ENCODE data around the gene PDF.
A peak's percentile ranks its signal among the peaks of the same experiment; 100 is the strongest.
"Not testable (repeated sequence)": the region's sequence is repeated elsewhere in the genome, so short reads cannot be mapped to it uniquely, and the experiment has no call there.

The PDF gene

GRCh38 chr16:69316595-69317034, 13.8 kb downstream of the PDF start:
- no peak for DNase-seq (ENCODE audit: low read depth, low spot score)

DNA sequence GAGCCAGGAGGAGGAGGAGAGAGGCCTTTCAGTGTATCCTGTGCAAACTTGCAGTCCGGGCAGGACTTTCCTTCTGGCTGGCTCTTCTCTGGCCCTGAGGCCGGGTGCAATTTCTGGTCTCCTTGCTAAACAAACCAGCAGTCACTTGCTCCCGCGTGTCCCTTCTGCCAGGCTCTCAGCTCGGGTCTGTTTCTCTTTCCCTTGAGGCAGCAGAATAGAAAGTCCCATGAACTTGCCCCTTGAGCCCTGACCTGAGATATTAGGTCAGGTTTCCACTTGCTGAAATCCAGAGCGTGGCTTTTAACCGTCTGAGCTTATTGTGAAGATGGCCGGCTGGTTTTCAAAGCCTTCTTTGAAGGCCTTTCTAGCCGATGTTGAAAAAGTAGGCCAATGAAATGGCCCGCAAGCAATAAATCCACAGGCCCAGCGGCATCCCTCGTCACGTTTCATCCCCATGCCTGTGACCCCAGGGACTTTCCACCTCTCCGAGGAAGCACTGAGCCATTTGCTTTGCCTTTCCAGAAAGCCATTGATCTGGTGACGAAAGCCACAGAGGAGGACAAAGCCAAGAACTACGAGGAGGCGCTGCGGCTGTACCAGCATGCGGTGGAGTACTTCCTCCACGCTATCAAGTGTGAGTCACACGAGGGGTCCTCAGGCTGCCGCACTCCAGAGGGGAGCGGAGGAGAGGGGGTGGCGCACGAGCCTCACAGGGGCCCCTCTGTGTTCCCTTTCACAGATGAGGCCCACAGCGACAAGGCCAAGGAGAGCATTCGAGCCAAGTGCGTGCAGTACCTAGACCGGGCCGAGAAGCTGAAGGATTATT, 14.7 kb downstream of the PDF start:
- no peak for DNase-seq (ENCODE audit: low read depth, low spot score)

DNA sequence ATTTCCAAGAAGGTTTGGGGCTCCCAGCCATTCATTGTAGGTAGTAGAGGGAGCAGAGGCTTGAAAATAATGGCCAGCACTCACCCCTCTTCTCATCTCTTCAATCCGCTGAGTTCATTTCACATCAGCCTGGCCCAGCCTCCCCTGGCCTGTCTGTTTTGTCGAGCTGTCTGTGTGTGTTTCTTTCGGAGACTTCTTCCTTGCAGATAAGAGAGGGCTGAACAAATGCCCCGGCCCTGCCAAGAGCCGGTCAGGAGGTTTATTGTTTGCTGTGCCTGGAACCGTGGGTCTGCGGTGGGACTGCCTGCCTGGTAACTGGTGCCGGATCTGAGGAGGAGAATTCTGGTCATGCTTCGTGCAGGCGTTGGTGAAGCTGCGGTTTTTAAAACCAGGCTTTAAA, 15.9 kb downstream of the PDF start:
- DNase-seq (ENCODE audit: low read depth, low spot score): no peak

- no peak for DNase-seq (ENCODE audit: low read depth, low spot score)
These were observed 16.9 kb downstream of the PDF start for GRCh38 chr16:69313469-69313868.

DNA sequence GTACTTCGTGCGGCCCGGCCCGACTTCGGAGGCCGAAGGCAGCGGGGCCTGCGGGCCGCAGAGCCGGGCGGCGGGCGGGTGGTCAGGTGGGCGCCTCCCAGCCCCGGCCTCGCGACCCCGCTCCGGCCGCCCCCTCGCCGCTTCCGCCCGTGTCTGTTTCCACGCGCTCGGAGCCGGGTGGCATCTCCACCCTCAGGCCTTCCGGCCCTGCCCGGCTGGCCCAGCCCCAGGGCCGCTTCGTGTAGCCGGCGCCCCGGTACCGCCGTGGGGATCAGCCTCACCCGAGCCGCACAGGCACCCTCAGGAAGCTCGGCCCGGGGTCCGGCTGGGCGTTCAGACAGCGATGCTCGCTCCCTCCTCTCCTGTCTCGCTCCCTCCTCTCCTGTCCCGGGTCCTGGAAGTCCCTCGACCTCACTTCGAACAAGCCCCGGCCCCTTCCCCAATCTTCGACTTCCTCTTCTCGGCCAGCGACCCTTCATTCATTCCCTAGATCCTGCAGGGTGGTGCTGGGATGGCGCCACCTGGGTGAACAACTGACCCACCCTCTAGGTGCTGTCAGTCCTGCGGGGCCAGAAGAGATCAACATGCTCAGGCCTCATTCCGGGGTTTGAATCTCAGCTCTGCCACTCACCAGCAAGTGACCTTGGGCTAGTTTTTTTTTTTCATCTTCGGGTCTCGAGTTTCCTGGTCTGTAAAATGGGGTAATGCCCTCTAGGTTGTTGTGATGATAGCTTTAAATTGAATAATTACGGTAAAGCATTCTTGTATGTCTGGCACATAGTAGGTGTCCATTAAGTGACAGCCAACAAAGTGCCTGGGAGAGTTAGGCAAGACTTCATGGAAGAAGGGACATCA, 18.6 kb downstream of the PDF start:
- no peak for DNase-seq (ENCODE audit: low read depth, low spot score)

- peak; percentile 91 for DNase-seq (ENCODE audit: low read depth, low spot score)
These were observed 19.5 kb downstream of the PDF start, which contains the start of gene VPS4A for GRCh38 chr16:69310653-69311532. VPS4A (plus strand) TSS chr16:69311350; CDS start chr16:69311512, 162 bp downstream.

DNA sequence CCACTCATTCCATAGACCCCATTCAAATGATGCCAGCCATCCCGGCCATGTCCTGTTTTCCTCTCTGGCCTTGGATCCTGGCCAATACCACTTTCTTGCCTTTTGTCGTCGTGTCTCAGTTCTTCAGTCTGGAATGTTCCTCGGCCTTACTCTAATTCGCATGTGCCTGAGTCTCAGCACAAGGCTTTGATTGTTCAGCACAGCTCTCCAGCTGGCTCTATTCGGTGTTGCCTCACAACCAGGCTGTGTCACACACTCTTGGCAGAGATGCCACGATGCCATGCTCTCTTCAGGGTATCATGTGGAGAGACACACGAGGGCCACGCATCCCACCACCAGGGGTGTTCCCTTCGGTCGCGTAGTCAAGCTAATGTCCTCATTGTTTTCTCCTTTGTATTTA, 21.1 kb downstream of the PDF start:
- no peak for DNase-seq (ENCODE audit: low read depth, low spot score)

- no peak for DNase-seq (ENCODE audit: low read depth, low spot score)
These were observed 22.5 kb downstream of the PDF start for GRCh38 chr16:69307856-69308255.

DNA sequence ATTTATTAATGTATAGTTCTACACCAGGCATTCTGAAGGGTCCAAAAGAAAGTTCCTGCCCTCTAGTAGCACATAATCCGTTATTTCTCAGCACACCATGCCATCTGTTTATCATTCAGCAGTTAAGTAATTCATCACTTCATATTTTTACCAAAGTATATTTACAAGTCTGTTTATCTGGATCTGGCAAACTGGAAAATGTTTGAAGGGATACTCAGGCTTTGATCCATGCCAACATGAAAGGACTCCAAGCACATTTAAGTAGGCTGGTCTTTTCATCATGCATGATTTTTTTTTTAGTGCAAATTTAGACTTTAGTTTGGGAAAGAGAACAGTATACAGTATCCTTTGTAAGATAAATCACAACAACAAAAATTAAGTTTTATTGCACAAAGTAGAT, 23.3 kb downstream of the PDF start:
- DNase-seq (ENCODE audit: low read depth, low spot score): no peak

DNA sequence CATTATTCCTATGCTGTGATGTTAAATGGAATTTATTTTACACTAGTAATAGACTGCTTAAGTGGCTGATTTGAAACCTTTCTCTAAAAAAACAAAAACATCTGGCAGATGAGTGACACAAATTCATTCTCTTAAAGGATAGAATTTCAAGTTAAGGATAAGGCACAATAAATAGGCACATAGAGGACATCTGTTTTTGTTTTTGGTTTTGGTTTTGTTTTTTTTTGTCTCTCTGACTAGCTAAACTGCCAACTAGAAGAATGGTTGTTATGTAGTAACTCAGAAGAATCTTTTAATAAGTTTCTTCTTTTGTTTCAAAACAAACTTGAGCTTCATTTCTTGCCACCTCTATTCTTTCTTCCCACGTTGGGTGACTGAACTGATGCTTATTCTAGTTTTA, 24.4 kb downstream of the PDF start:
- no peak for DNase-seq (ENCODE audit: low read depth, low spot score)

GRCh38 chr16:69302301-69302700, 28.1 kb downstream of the PDF start:
- DNase-seq (ENCODE audit: low read depth, low spot score): no peak

GRCh38 chr16:69301861-69302260, 28.5 kb downstream of the PDF start:
- DNase-seq (ENCODE audit: low read depth, low spot score): no peak

GRCh38 chr16:69301187-69301586, 29.2 kb downstream of the PDF start:
- DNase-seq (ENCODE audit: low read depth, low spot score): no peak

DNA sequence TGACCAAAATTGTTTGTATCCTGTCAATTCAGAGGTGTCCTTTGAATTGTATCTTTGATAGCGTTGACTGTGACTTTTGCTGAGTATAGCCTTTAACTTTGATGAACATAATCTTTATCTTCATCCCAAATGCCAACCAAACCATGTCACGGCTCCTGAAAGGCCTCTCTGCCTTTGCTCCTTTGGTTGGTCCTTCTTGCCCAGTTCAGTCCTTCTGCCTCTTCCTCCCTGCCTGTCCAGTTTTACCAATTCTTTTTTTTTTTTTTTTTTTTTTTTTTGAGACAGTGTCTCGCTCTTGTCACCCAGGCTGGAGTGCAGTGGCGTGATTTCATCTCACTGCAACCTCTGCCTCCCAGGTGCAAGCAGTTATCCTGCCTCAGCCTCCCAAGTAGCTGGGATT, 32.1 kb downstream of the PDF start:
- DNase-seq (ENCODE audit: low read depth, low spot score): no peak

DNA sequence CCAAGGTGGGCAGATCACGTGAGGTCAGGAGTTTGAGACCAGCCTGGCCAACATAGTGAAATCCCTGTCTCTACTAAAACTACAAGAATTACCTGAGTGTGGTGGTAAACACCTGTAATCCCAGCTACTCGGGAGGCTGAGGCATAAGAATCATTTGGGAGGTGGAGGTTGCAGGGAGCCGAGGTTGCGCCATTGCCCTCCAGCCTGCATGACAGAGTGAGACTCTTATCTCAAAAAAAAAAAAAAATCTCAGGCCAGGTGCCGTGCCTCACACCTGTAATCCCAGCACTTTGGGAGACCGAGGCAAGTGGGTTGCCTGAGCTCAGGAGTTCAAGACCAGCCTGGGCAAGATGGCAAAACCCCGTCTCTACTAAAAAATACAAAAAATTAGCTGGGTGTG, 33.6 kb downstream of the PDF start:
- not testable (repeated sequence) for DNase-seq (ENCODE audit: low read depth, low spot score)

- DNase-seq (ENCODE audit: low read depth, low spot score): no peak
These were observed 36.3 kb downstream of the PDF start for GRCh38 chr16:69294051-69294450.

DNA sequence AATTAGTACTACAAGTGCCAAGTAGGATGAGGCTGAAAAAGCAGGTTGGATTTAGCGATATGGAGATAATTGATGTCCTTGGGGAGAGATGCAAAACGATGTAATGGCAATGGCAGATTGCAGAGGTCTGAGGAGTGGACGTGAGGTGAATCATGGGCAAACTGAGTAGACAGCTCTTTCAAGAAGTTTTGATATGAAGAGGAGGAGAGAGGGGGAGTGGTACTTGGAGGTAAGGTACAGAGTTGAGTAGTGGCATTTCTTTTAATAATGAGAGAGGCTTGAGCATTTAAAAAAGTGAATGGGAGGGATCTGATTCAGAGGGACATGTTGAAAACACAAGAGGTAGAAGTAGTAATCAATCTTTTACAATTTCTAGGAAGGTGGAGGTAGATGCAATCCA, 37.0 kb downstream of the PDF start:
- DNase-seq (ENCODE audit: low read depth, low spot score): no peak

- DNase-seq (ENCODE audit: low read depth, low spot score): not testable (repeated sequence)
These were observed 38.7 kb downstream of the PDF start for GRCh38 chr16:69291657-69292056.

- peak; percentile 62 for DNase-seq (ENCODE audit: low read depth, low spot score)
These were observed 43.3 kb downstream of the PDF start for GRCh38 chr16:69286941-69287713.

DNA sequence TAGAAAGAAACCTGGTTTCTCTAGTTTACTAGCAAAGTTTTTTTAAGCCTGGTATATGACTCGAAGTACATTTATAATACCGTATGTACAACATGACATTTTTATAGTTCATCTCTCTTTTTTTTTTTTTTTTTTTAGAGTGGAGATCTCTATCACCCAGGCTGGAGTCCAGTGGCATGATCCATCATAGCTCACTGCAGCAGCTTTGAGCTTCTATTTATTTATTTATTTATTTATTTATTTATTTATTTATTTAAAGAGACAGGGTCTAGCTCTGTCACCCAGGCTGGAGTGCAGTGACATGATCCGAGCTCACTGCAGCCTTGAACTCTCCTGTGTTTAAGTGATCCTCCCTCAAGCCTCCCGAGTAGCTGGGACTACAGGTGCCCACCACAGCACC, 45.1 kb downstream of the PDF start:
- no peak for DNase-seq (ENCODE audit: low read depth, low spot score)

DNA sequence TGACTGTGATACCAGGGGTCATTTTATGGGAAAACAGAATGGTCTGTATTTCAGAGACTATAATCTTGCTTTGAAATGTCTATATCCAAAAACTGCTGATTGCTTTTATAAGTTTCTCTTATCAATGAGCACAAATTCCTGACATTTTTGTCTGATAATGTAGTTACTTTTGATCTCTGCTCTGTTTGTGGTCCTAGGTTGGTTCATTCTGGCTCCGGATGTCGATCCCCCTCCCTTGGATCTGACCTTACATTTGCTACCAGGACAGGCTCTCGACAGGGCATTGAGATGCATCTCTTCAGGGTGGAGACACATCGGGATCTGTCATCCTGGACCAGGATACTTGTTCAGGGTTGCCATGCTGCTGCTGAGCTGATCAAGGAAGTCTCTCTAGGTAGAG, 46.5 kb downstream of the PDF start:
- DNase-seq (ENCODE audit: low read depth, low spot score): no peak

Measured in smooth muscle cell of the brain vasculature (primary cell).